Suppressor macrophage treated with lipopolysaccharide for 1 hour (primary cell): Measurements from ENCODE around the gene NBEA.
A peak's percentile ranks its signal among the peaks of the same experiment; 100 is the strongest.

Source experiments
- DNase-seq, 3 donors: peaks; one replicate each; pipeline ENCODE4 v3.0.0-alpha.2; 2020 to 2022

Gene NBEA

DNA sequence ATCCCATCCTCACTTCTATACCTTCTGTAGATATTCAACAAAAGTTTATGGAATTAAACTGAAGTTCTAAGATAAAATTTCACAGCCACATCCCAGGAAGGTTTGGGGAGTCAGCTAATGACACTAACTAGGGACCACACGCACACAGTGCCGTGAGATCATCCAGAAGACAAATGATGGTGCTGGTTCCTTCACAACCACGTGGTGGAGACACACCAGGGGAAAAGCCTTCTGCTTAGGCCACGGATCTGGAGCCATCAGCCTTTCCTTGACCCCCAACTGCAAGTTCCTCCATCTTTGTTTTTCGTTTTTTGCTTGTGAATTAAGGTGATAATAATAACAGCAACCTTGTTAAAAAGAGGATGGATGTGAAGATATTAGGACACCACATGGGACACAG lies 776.0 kb downstream of the NBEA start:
- no peak for DNase-seq

DNA sequence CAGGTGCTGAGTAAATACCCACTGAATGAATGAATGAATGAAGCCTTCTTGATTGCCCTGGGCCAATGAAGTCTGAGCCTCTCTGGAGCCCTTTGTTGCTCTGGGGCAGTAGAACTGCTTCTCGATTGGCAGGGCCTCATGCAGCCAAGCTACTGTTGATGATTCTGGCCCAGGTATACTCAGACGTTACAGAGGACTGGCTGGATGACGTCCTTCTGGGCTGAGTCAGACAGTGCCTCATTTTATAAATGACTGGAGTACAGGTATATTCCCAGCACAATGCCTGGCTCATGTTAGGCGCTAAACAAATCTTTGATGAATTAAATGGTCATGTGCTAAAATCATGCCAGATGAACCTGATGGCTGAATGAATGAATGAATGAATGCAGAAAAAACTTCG lies 778.2 kb downstream of the NBEA start:
- no peak for DNase-seq

DNA sequence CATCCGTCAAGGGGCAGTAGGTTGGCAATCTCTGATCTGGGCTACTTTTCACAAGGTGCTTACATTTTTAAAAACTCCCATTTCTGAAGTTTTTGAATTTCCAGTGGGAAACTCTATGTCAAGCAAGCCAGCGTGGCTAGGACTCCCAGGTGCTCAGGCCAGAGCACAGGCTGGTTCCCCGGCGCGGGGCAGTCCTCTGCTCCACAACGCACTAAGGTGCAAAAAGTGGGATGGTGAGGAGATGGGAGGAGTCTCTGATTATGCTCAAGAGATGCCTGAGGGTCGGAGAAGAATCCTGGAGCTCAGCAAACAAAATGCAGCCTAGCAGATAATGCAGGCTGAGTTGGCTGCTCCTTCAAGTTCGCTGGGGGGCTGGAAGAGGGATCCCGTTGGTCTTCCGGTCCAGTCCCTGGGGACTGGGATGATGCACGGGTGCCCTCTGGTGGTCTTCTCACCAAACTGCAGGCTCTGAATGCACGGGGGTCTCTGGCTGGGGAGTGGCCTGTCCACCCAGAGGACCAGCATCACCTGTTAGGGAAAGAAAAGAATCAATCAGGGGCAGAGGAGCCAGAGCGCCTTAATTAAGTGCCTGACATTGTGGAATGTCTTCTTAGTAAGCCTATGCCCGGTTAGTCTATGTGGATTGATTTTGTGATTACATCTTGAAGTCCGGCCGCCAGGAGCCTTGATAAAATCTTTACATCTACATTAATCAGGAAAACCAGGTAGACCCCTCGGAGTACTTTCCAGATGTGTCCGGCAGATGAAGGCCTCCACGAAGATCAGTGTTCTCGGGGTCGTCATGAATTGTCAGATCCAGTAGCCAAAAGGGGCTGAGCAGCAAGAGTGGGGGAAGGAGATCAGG lies 778.9 kb downstream of the NBEA start:
- DNase-seq, result peak; percentile 26 to 57 (median 38)
